ENCODE measurements around the gene GABRD.

The GABRD gene

DNA sequence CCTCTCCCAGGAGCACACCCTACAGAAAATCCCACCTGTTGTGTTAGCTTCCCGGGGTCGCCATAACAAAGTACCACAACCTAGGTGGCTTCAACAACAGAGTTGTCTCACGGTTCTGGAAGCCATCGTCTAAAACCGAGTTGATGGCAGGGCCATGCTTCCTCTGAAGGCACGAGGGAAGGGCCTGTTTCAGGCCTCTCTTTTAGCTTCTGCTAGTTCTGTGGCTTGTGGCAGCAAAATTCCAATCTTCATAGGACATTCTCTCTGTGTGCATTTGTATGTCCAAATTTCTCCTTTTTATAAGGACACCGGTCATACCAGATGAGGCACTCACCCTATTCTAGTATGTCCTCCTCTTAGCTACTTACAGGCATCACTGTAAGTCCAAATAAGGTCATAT, 18.7 kb upstream of the GABRD start:
- Histone ChIP-seq H4K20me1 (ENCODE audit: insufficient read depth, low read length, poor library complexity, severe bottlenecking) (no peaks in the 10 kb centered on the region), H3K36me3 (ENCODE audit: insufficient read depth, low read length) (no peaks in the 10 kb centered on the region), H3K27me3 (ENCODE audit: insufficient read depth, low read length, poor library complexity, severe bottlenecking) (no peaks in the 10 kb centered on the region), H3K4me2 (ENCODE audit: low read depth, low read length, poor library complexity, severe bottlenecking) (no peak overlapping the region), H3K9me3 (ENCODE audit: insufficient read depth, low read depth, low read length) (no peaks in the 10 kb centered on the region), H3K9ac (ENCODE audit: low read depth, low read length, poor library complexity, severe bottlenecking) (no peak overlapping the region), H3K4me3 (ENCODE audit: low read length, poor library complexity, severe bottlenecking) (no peak overlapping the region), H3K4me1 (ENCODE audit: insufficient read depth, low read length, poor library complexity, severe bottlenecking) (no peaks in the 10 kb centered on the region), H2AFZ (ENCODE audit: low read length) (no peak overlapping the region), H3F3A (ENCODE audit: low read depth) (no peaks in the 10 kb centered on the region), H3K9me2 (replicated peaks; ENCODE audit: low read depth, low read length) (no peaks in the 10 kb centered on the region), H3K79me2 (ENCODE audit: insufficient read depth, low read length) (no peaks in the 10 kb centered on the region)
- TF ChIP-seq EZH2phosphoT487 (IDR thresholded peaks at IDR 0.05; ENCODE audit: borderline replicate concordance) (no peak), CTCF (conservative IDR thresholded peaks at IDR 0.05; ENCODE audit: low read length) (no peak)

- Histone ChIP-seq H3K4me2 (ENCODE audit: low read depth, low read length, poor library complexity, severe bottlenecking) (no peak overlapping the region), H3K36me3 (ENCODE audit: insufficient read depth, low read length) (no peaks in the 10 kb centered on the region), H3F3A (ENCODE audit: low read depth) (no peaks in the 10 kb centered on the region), H3K9ac (ENCODE audit: low read depth, low read length, poor library complexity, severe bottlenecking) (no peak overlapping the region), H2AFZ (ENCODE audit: low read length) (no peak overlapping the region), H3K27me3 (ENCODE audit: insufficient read depth, low read length, poor library complexity, severe bottlenecking) (no peaks in the 10 kb centered on the region), H3K79me2 (ENCODE audit: insufficient read depth, low read length) (no peaks in the 10 kb centered on the region), H3K9me2 (replicated peaks; ENCODE audit: low read depth, low read length) (no peaks in the 10 kb centered on the region), H3K4me1 (ENCODE audit: insufficient read depth, low read length, poor library complexity, severe bottlenecking) (no peaks in the 10 kb centered on the region), H3K9me3 (ENCODE audit: insufficient read depth, low read depth, low read length) (no peaks in the 10 kb centered on the region), H4K20me1 (ENCODE audit: insufficient read depth, low read length, poor library complexity, severe bottlenecking) (no peaks in the 10 kb centered on the region), H3K4me3 (ENCODE audit: low read length, poor library complexity, severe bottlenecking) (no peak overlapping the region)
- TF ChIP-seq EZH2phosphoT487 (IDR thresholded peaks at IDR 0.05; ENCODE audit: borderline replicate concordance), result no peak
- no peak for TF ChIP-seq CTCF (conservative IDR thresholded peaks at IDR 0.05; ENCODE audit: low read length)
Measured at GRCh38 chr1:2000850-2001249, 18.3 kb upstream of the GABRD start.

DNA sequence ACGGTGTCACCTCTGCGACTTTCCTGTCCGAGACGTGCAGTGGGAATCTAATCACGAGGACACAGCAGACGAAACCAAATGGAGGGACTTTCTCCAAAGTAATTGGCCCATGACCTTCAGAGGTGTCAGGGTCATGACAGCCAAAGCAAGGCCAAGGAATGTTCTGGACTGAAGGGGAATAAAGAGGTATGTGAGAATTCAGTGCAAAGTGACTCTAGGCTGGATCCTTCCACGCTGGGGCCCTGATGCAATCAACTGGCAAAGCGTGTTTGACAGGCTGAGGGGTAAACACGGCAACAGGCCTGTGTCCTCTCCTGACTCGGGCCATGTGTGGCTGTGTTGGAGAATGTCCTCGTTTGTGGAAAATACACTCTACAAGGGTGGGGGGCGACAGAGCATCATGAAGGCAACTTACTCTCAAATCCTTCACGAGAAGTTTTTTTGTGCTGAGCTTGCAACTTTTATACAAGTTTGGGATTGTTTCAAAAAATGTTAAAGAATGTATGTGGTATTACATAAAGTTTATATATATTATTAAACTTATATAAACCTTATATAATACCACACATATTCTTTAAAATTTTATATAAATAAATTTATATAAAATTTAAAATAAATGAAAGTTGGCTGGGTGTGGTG, 17.3 kb upstream of the GABRD start:
- no peaks in the 10 kb centered on the region for H3K79me2 ChIP-seq (ENCODE audit: insufficient read depth, low read length)
- TF ChIP-seq EZH2phosphoT487 (IDR thresholded peaks at IDR 0.05; ENCODE audit: borderline replicate concordance) (no peak), CTCF (conservative IDR thresholded peaks at IDR 0.05; ENCODE audit: low read length) (no peak)
- H3K4me2 ChIP-seq (ENCODE audit: low read depth, low read length, poor library complexity, severe bottlenecking), result no peak overlapping the region
- no peaks in the 10 kb centered on the region for H4K20me1 ChIP-seq (ENCODE audit: insufficient read depth, low read length, poor library complexity, severe bottlenecking)
- H3K36me3 ChIP-seq (ENCODE audit: insufficient read depth, low read length), result no peaks in the 10 kb centered on the region
- H3K9me3 ChIP-seq (ENCODE audit: insufficient read depth, low read depth, low read length), result no peaks in the 10 kb centered on the region
- H3K27me3 ChIP-seq (ENCODE audit: insufficient read depth, low read length, poor library complexity, severe bottlenecking), result no peaks in the 10 kb centered on the region
- no peaks in the 10 kb centered on the region for H3K4me1 ChIP-seq (ENCODE audit: insufficient read depth, low read length, poor library complexity, severe bottlenecking)
- no peaks in the 10 kb centered on the region for H3K9me2 ChIP-seq (replicated peaks; ENCODE audit: low read depth, low read length)
- no peak overlapping the region for H3K4me3 ChIP-seq (ENCODE audit: low read length, poor library complexity, severe bottlenecking)
- no peaks in the 10 kb centered on the region for H3F3A ChIP-seq (ENCODE audit: low read depth)
- no peak overlapping the region for H3K9ac ChIP-seq (ENCODE audit: low read depth, low read length, poor library complexity, severe bottlenecking)
- H2AFZ ChIP-seq (ENCODE audit: low read length), result no peak overlapping the region
